Measurements from ENCODE around the gene CADM2. TPM values are rescaled to one million over a fixed set of nuclear protein-coding genes. Genes with fewer than 3 reads are reported as not detected.

CADM2 gene
- total RNA-seq, 1 experiment from 2014 or later: not detected

DNA sequence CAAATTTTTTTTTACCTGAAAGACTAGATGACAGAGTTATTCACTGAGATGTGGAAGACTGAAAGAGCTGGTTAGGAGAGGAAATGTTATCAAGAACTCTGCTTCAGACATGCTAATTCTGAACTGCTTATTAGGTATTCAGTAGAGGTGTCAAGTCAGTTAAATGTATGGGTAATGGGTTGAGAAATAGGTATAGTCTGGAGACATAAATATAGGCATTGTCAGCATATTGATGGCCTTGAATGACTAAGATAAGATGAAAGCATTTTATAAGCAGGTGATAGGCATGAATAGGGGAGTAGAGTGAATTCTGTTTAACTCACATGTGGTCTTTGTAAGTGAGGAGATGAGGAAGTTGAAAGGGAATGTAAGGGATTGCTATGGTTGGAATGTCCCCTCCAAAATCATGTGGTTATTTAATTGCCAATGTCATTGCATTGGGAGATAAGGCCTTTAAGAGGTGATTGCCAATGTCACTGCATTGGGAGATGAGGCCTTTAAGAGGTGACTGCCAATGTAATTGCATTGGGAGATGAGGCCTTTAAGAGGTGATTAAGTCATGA lies 904.2 kb downstream of the CADM2 start:
- no peak for DNase-seq (ENCODE audit: low read depth, low spot score)
- Histone ChIP-seq H3K4me1 (ENCODE audit: control insufficient read depth in 1 of 2, insufficient read depth in 2 of 2, low read length in 2 of 2) (no peaks in the 10 kb centered on the region), H3K4me3 (replicated peaks in 1 of 2; ENCODE audit: low read depth in 1 of 2, low read length in 2 of 2) (no peak overlapping the region), H3K9me2 (ENCODE audit: insufficient read depth) (no peaks in the 10 kb centered on the region), H2AFZ (ENCODE audit: low read depth, low read length, poor library complexity, severe bottlenecking) (no peak overlapping the region), H3K79me2 (ENCODE audit: insufficient read depth, low read length) (no peaks in the 10 kb centered on the region), H3K9me3 (ENCODE audit: control insufficient read depth in 1 of 2, insufficient read depth in 1 of 2, low read depth in 1 of 2, low read length in 2 of 2) (peaks cover 5 to 26% of the 10 kb centered on the region in 2 experiments; a peak in 2 of 4 replicates), H3K36me3 (ENCODE audit: control insufficient read depth in 1 of 2, insufficient read depth in 2 of 2, low read length in 2 of 2) (no peaks in the 10 kb centered on the region), H3K4me2 (ENCODE audit: low read length) (no peak overlapping the region), H4K20me1 (ENCODE audit: insufficient read depth) (no peaks in the 10 kb centered on the region), H3K9ac (ENCODE audit: low read length) (no peak overlapping the region), H3K27me3 (ENCODE audit: insufficient read depth, low read length) (no peaks in the 10 kb centered on the region), H3K27ac (ENCODE audit: low read depth, low read length) (no peak overlapping the region)
- intact Hi-C loops (cut with micrococcal nuclease): no loop called here
- ChIA-PET CTCF (no interaction called here), POLR2A (no interaction called here), RAD21 (ENCODE audit: low non-redundant PET in 1 of 2, low total read pairs in 2 of 2, uncharacterized antibody in 2 of 2, unreplicated experiment in 2 of 2) (no interaction called here)
- BruUV-seq (replicated peaks): no TSS peak
- ATAC-seq: no peak
- TF ChIP-seq EGR1 (IDR thresholded peaks at IDR 0.05; ENCODE audit: low read depth) (no peak), POLR2AphosphoS5 (IDR thresholded peaks at IDR 0.05; ENCODE audit: low read depth, low read length) (no peak), EZH2phosphoT487 (IDR thresholded peaks at IDR 0.05; ENCODE audit: borderline replicate concordance) (no peak), JUND (IDR thresholded peaks at IDR 0.05) (no peak), FOSL1 (IDR thresholded peaks at IDR 0.05; ENCODE audit: low read depth) (no peak), ZBTB33 (IDR thresholded peaks at IDR 0.05; ENCODE audit: extremely low read depth, insufficient replicate concordance, low read length) (no peak), MAX (IDR thresholded peaks at IDR 0.05) (no peak), ATF3 (IDR thresholded peaks at IDR 0.05) (no peak), EZH2 (IDR thresholded peaks at IDR 0.05) (no peak), RAD21 (IDR thresholded peaks at IDR 0.05; ENCODE audit: low read depth) (no peak), SP1 (IDR thresholded peaks at IDR 0.05; ENCODE audit: low read depth) (no peak), ZFX (IDR thresholded peaks at IDR 0.05) (no peak), ZNF274 (IDR thresholded peaks at IDR 0.05; ENCODE audit: low read depth, low read length) (no peak), SIN3A (IDR thresholded peaks at IDR 0.05; ENCODE audit: low read depth) (no peak), TCF7L2 (IDR thresholded peaks at IDR 0.05; ENCODE audit: borderline replicate concordance, extremely low read depth, insufficient read depth, insufficient read length) (no peak), REST (IDR thresholded peaks at IDR 0.05; ENCODE audit: low read depth) (no peak), CBX3 (IDR thresholded peaks at IDR 0.05; ENCODE audit: low read depth) (no peak)
